Epithelial cell of proximal tubule (primary cell): ENCODE measurements around the gene SMIM23. TPM values are rescaled to one million over a fixed set of nuclear protein-coding genes. Genes with fewer than 3 reads are reported as not detected.

Experiments used
- DNase-seq: peaks from one replicate; pipeline ENCODE4 v3.0.0-alpha.2; 2011; ENCODE audit warnings: low read depth
- H3K4me3 ChIP-seq: 2 replicates; pipeline ENCODE4 v1.5.1; 2011; ENCODE audit warnings: low read depth, mild to moderate bottlenecking, low read length
- total RNA-seq: library from RNA; depleted of rRNA; stranded (reverse); fragments of >200 nt; gene quantifications from 2 replicates; pipeline ENCODE4 v1.2.3, GENCODE V29; 2015
- TF ChIP-seq, protein P1 (sequence below): conservative IDR thresholded peaks from 2 replicates; pipeline ENCODE4 v1.5.1; 2012; ENCODE audit warnings: low read depth, mild to moderate bottlenecking, low read length

Gene SMIM23
- total RNA-seq, 1 donor from 2014 or later, result not detected

GRCh38 chr5:171838066-171838465 is 52.4 kb downstream of the SMIM23 start:
- no peak overlapping the region for H3K4me3 ChIP-seq
- DNase-seq, result no peak
- TF ChIP-seq, protein P1, sequence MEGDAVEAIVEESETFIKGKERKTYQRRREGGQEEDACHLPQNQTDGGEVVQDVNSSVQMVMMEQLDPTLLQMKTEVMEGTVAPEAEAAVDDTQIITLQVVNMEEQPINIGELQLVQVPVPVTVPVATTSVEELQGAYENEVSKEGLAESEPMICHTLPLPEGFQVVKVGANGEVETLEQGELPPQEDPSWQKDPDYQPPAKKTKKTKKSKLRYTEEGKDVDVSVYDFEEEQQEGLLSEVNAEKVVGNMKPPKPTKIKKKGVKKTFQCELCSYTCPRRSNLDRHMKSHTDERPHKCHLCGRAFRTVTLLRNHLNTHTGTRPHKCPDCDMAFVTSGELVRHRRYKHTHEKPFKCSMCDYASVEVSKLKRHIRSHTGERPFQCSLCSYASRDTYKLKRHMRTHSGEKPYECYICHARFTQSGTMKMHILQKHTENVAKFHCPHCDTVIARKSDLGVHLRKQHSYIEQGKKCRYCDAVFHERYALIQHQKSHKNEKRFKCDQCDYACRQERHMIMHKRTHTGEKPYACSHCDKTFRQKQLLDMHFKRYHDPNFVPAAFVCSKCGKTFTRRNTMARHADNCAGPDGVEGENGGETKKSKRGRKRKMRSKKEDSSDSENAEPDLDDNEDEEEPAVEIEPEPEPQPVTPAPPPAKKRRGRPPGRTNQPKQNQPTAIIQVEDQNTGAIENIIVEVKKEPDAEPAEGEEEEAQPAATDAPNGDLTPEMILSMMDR, result no peak

DNA sequence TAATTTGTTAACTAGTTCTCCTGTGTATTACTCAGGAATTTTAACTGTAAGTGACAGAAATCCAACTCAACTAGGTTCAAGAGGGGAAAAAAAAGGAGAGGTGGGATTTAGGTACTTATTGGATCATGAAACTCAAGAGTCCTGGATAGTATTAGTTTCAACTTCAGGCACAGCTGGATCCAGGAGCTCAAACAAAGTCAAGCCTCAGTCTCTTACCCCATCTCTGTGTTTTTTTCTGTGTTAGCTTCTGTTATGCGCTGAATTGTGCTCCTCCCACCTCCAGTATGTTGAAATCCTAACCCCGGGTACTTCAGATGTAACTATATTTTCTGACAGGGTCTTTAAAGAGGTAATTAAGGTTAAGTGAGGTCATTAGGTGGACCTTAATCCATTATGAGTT is 53.5 kb downstream of the SMIM23 start:
- H3K4me3 ChIP-seq, result no peak overlapping the region
- TF ChIP-seq, protein P1, result no peak
- no peak for DNase-seq

- no peak for DNase-seq
- TF ChIP-seq, protein P1, result no peak
- H3K4me3 ChIP-seq, result no peak overlapping the region
Observed at GRCh38 chr5:171840066-171840465, 54.4 kb downstream of the SMIM23 start.

Other genes starting within 250 kb of the SMIM23 start
- gene FBXW11, start 220.8 kb downstream of the SMIM23 start, total RNA-seq, result 41.3 and 42.8 TPM in 2 replicates